Heart left ventricle (tissue), 13 donors: ENCODE results near the gene SMOC2.

Source experiments
- POLR2A ChIP-seq, 2 donors: fragments of 450-650 bp; IDR thresholded peaks; one replicate each; pipeline ENCODE4 v1.6.1; 2017; ENCODE audit warnings: antibody characterized with exemption in 2 of 2, mild to moderate bottlenecking in 2 of 2, moderate library complexity in 2 of 2
- TF ChIP-seq, protein P1 (sequence below), 12 donors: fragments of 200-600 bp; sonication (generic) in 4 of 12; IDR thresholded peaks; one replicate each; pipeline versions ENCODE4 v1.5.0 to v1.8.0; 2018 to 2022; ENCODE audit warnings: antibody characterized with exemption in 12 of 12, mild to moderate bottlenecking in 5 of 12
- donor health status: ischemic (EF 13 %, LVEDD 7.1; RV severe dilation, severe dysfunction).
- donor health status: DM: no; HTN: yes; CAD: no.
- donor health status: DM: no; HTN: no; CAD: no.
- donor health status: ischemic (EF 25% LVEDD 6.9; RV normal size, moderate dysfunction).
- donor health status: ischemic (EF 25% LVEDD 5.7; RV mildly dilated, moderate dysfunction).
- donor health status: ischemic (EF 35%, LVEDD 5.7; RV mildly dilated, moderate dysfunction).
- donor health status: nonischemic (EF 11% LVEDD 7.7; RV severe dilation, severe dysfunction).
- donor health status: DM: yes; HTN: yes; CAD: no.
- donor health status: PGD.
- donor health status: ischemic (EF 29% LVEDD 5.4; RV normal size, mild dysfunction).
- donor health status: nonischemic (EF 23%, LVEDD 6.1; RV moderate dilation, normal function).

DNA sequence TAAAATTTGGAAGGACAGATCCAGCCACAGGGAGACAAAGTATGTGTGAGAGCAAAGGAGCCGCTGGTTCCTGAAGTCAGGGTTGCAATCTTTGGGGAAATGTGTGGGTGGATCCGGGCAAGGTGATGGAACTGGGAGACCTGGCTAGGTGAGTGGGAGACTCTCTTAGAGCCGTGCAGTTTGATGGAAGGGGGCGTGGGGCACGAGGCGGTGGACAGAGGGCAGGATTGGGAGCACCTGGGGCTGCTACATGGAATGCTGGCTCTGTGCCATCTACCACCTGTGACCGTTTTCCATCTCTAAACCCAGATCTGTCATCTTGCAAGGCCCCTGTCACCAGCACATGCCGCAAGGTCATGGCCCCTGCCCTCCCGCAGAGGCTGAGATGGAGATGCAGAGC is 268.4 kb downstream of the SMOC2 start:
- TF ChIP-seq, protein P1, sequence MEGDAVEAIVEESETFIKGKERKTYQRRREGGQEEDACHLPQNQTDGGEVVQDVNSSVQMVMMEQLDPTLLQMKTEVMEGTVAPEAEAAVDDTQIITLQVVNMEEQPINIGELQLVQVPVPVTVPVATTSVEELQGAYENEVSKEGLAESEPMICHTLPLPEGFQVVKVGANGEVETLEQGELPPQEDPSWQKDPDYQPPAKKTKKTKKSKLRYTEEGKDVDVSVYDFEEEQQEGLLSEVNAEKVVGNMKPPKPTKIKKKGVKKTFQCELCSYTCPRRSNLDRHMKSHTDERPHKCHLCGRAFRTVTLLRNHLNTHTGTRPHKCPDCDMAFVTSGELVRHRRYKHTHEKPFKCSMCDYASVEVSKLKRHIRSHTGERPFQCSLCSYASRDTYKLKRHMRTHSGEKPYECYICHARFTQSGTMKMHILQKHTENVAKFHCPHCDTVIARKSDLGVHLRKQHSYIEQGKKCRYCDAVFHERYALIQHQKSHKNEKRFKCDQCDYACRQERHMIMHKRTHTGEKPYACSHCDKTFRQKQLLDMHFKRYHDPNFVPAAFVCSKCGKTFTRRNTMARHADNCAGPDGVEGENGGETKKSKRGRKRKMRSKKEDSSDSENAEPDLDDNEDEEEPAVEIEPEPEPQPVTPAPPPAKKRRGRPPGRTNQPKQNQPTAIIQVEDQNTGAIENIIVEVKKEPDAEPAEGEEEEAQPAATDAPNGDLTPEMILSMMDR (IDR thresholded peaks at IDR 0.05), result no peak
- TF ChIP-seq POLR2A (IDR thresholded peaks at IDR 0.05), result no peak
